Transverse colon (tissue), 4 donors: ENCODE data around the gene PIH1D1. TPM values are rescaled to one million over a fixed set of nuclear protein-coding genes. Genes with fewer than 3 reads are reported as not detected.
"Not testable (repeated sequence)": the region's sequence is repeated elsewhere in the genome, so short reads cannot be mapped to it uniquely, and the experiment has no call there.

Experiments used
- DNase-seq: peaks from one replicate; pipeline ENCODE4 v3.0.0-alpha.2; 2019
- H3K27ac ChIP-seq, 4 donors: fragments of 200-600 bp; sonication (generic); 2 replicates each; pipeline ENCODE4 v1.5.1; 2016 to 2018; ENCODE audit warnings: inconsistent platforms in 4 of 4
- H3K27me3 ChIP-seq: fragments of 200-600 bp; sonication (generic); 2 replicates; pipeline ENCODE4 v1.5.1; 2017; ENCODE audit warnings: inconsistent platforms
- H3K36me3 ChIP-seq, 4 donors: fragments of 200-600 bp; sonication (generic); 2 replicates each; pipeline ENCODE4 v1.5.1; 2017 to 2019; ENCODE audit warnings: inconsistent platforms in 4 of 4
- H3K4me1 ChIP-seq, 4 donors: fragments of 200-600 bp; sonication (generic); 2 replicates each; pipeline ENCODE4 v1.5.1; 2017 to 2020; ENCODE audit warnings: inconsistent platforms in 4 of 4
- H3K4me3 ChIP-seq, 4 donors: fragments of 200-600 bp; sonication (generic); 1 replicate in 1 of 4; 2 replicates in 3 of 4; pipeline versions ENCODE4 v1.5.1 to v1.6.1; 2017 to 2019; ENCODE audit warnings: inconsistent platforms in 4 of 4
- H3K9me3 ChIP-seq, 2 donors: fragments of 200-600 bp; sonication (generic); 2 replicates each; pipeline ENCODE4 v1.5.1; 2017 to 2019; ENCODE audit warnings: inconsistent platforms in 2 of 2
- CTCF ChIP-seq, 5 experiments: fragments of 200-600 bp in 3 of 5; fragments of 450-650 bp in 2 of 5; sonication (generic) in 3 of 5; IDR thresholded peaks; 1 replicate in 2 of 5; 2 replicates in 3 of 5; pipeline ENCODE4 v1.5.1; 2016 to 2017; ENCODE audit warnings: antibody characterized with exemption in 5 of 5, inconsistent platforms in 3 of 5, mild to moderate bottlenecking in 2 of 5, moderate library complexity in 1 of 5
- EP300 ChIP-seq: sonication (generic); formaldehyde crosslinking; IDR thresholded peaks from one replicate; pipeline ENCODE4 v1.6.1; 2017; ENCODE audit warnings: antibody characterized with exemption, low read depth
- POLR2A ChIP-seq: fragments of 450-650 bp; IDR thresholded peaks from one replicate; pipeline ENCODE4 v1.6.1; 2016; ENCODE audit warnings: antibody characterized with exemption, mild to moderate bottlenecking, moderate library complexity
- POLR2AphosphoS5 ChIP-seq, 3 donors: sonication (generic); formaldehyde crosslinking; IDR thresholded peaks; one replicate each; pipeline ENCODE4 v1.6.1; 2016; ENCODE audit warnings: antibody characterized with exemption in 3 of 3
- whole genome bisulfite sequencing, 2 donors: methylation state at CpG; one replicate each; pipeline ENCODE4 v1.1.5; 2018; ENCODE audit warnings: low coverage in 1 of 2; 5-methylcytosine and 5-hydroxymethylcytosine counted together
- in situ Hi-C, 4 donors: fragments of 200-750 bp; cut with MboI; loops; one replicate each; pipeline versions ENCODE4 v1.15.0 to v1.15.1; 2017; ENCODE audit warnings: low sequenced_read_pairs in 3 of 4, low pct_ligation_motif_present in 1 of 4, low pct_unique_long_range_greater_than_20kb in 1 of 4
- intact Hi-C: fragments of 100-400 bp; cut with DNase I; formaldehyde crosslinking; loops from one replicate; pipeline ENCODE4 v1.15.1; 2023; ENCODE audit warnings: low total_unique reads
- total RNA-seq, 4 donors: library from RNA; depleted of rRNA; stranded (reverse); fragments of >200 nt; gene quantifications; one replicate each; pipeline ENCODE4 v1.1.0, GENCODE V29; 2016

The PIH1D1 gene
- total RNA-seq, 4 donors from 2014 or later = 52.7 to 105 (median 90.4) TPM

GRCh38 chr19:49450405-49450804 lies 1.2 kb downstream of the PIH1D1 start:
- 84 to 88% methylated on average over 5 to 7 of the region's 7 CpGs for WGBS, 2 donors
- no peaks in the 10 kb centered on the region for H3K27me3 ChIP-seq
- H3K4me1 ChIP-seq = peaks cover 7 to 41% (median 15%) of the 10 kb centered on the region in 4 donors
- H3K27ac ChIP-seq = no peak overlapping the region
- no peaks in the 10 kb centered on the region for H3K9me3 ChIP-seq
- TF ChIP-seq POLR2AphosphoS5 (IDR thresholded peaks at IDR 0.05) (no peak), POLR2A (no peak), CTCF (IDR thresholded peaks at IDR 0.05) (no peak), EP300 (no peak)
- no peak for DNase-seq
- peak overlapping the region in 1 of 4 donors; percentile 81 for H3K4me3 ChIP-seq
- in situ Hi-C loops = no loop called here
- intact Hi-C loops = no loop called here
- H3K36me3 ChIP-seq = peaks cover 0 to 13% (median 2%) of the 10 kb centered on the region in 4 donors

GRCh38 chr19:49448432-49448786 lies 3.2 kb downstream of the PIH1D1 start:
- in situ Hi-C loops = loop anchor here in 1 of 4 donors (10.0 kb wide), 1 partner anchor 54 kb away; no protein-coding TSS in a partner anchor
- Histone ChIP-seq H3K36me3 (peaks cover 0 to 13% (median 2%) of the 10 kb centered on the region in 4 donors), H3K4me3 (no peak overlapping the region), H3K9me3 (no peaks in the 10 kb centered on the region), H3K27me3 (no peaks in the 10 kb centered on the region), H3K4me1 (peaks cover 4 to 35% (median 9%) of the 10 kb centered on the region in 4 donors), H3K27ac (no peak overlapping the region)
- intact Hi-C loops = loop anchor here (10.0 kb wide), 1 partner anchor 224 kb away; no protein-coding TSS in a partner anchor
- no peak for DNase-seq
- 90 to 93% methylated on average over 3 to 6 of the region's 6 CpGs for WGBS, 2 donors
- no peak for TF ChIP-seq POLR2A

- no peak for DNase-seq
- peaks cover 0 to 13% (median 2%) of the 10 kb centered on the region in 4 donors for H3K36me3 ChIP-seq
- intact Hi-C loops (loop anchor here (10.0 kb wide), 1 partner anchor 223 kb away; no protein-coding TSS in a partner anchor), in situ Hi-C loops (loop anchor here in 1 of 4 donors (10.0 kb wide), 1 partner anchor 53 kb away; no protein-coding TSS in a partner anchor)
- peaks cover under 1% of the 10 kb centered on the region for H3K27me3 ChIP-seq
- WGBS, 2 donors = 67 to 80% methylated on average over 3 to 31 of the region's 32 CpGs
- H3K4me3 ChIP-seq = no peak overlapping the region
- peaks cover 4 to 35% (median 9%) of the 10 kb centered on the region in 4 donors for H3K4me1 ChIP-seq
- no peaks in the 10 kb centered on the region for H3K9me3 ChIP-seq
- no peak for TF ChIP-seq CTCF (IDR thresholded peaks at IDR 0.05)
- no peak for TF ChIP-seq EP300
- no peak for TF ChIP-seq POLR2A
- no peak for TF ChIP-seq POLR2AphosphoS5 (IDR thresholded peaks at IDR 0.05)
- no peak overlapping the region for H3K27ac ChIP-seq
Measured at GRCh38 chr19:49447485-49448431, 3.9 kb downstream of the PIH1D1 start.

- Histone ChIP-seq H3K27me3 (peaks cover 18% of the 10 kb centered on the region), H3K27ac (no peak overlapping the region), H3K4me1 (peaks cover 4 to 41% (median 12%) of the 10 kb centered on the region in 4 donors), H3K4me3 (no peak overlapping the region), H3K9me3 (no peaks in the 10 kb centered on the region), H3K36me3 (peaks cover 0 to 13% (median 2%) of the 10 kb centered on the region in 4 donors)
- TF ChIP-seq POLR2A (no peak), POLR2AphosphoS5 (IDR thresholded peaks at IDR 0.05) (no peak), EP300 (no peak), CTCF (IDR thresholded peaks at IDR 0.05) (no peak)
- in situ Hi-C loops (loop anchor here in 1 of 4 donors (10.0 kb wide), 1 partner anchor 51 kb away; no protein-coding TSS in a partner anchor), intact Hi-C loops (loop anchor here (10.0 kb wide), 1 partner anchor 221 kb away; no protein-coding TSS in a partner anchor)
- WGBS, 2 donors = 33 to 58% methylated on average over 1 to 3 of the region's 3 CpGs
- no peak for DNase-seq
Measured at GRCh38 chr19:49445997-49446396, 5.6 kb downstream of the PIH1D1 start.

- Histone ChIP-seq H3K4me1 (peaks cover 0 to 32% (median 4%) of the 10 kb centered on the region in 4 donors), H3K27ac (peak overlapping the region in 2 of 4 donors; percentile 76 to 83), H3K4me3 (peak overlapping the region in 1 of 4 donors; percentile 64), H3K27me3 (peaks cover 36% of the 10 kb centered on the region)
- WGBS, 2 donors = 47% methylated on average over 5 of the region's 5 CpGs; no CpG with 5 or more reads in 1 of the 2 donors
- in situ Hi-C loops (loop anchor here in 2 of 4 donors (5.0 to 10.0 kb wide), 2 partner anchors 49 to 52 kb away; no protein-coding TSS in a partner anchor), intact Hi-C loops (loop anchor here (5.0 to 10.0 kb wide), 2 partner anchors 52 to 219 kb away; no protein-coding TSS in a partner anchor)
- DNase-seq, H3K36me3 ChIP-seq, H3K9me3 ChIP-seq: not testable (repeated sequence)
Measured at GRCh38 chr19:49444100-49444700, 7.4 kb downstream of the PIH1D1 start.
